Aorta (tissue), 5 donors: ENCODE data around the gene FMNL1. TPM values are rescaled to one million over a fixed set of nuclear protein-coding genes. Genes with fewer than 3 reads are reported as not detected.
A peak's percentile ranks its signal among the peaks of the same experiment; 100 is the strongest.

Experiments
- ATAC-seq: fragments of 200-7000 bp; cut with Tn5 transposase; one replicate; pipeline ENCODE4 v1.9.1; 2022; ENCODE audit warnings: moderate library complexity; ENCODE audit not compliant: low FRiP score
- DNase-seq, 2 donors: peaks; one replicate each; pipeline ENCODE4 v3.0.0-alpha.2; 2020
- H3K27ac ChIP-seq, 2 donors: one replicate each; pipeline ENCODE4 v1.5.1; 2013; ENCODE audit warnings: low read length in 2 of 2, mild to moderate bottlenecking in 2 of 2, moderate library complexity in 2 of 2, control low read depth in 1 of 2, inconsistent platforms in 1 of 2, low read depth in 1 of 2
- H3K27me3 ChIP-seq, 2 donors: one replicate each; pipeline ENCODE4 v1.6.1; 2013; ENCODE audit warnings: control low read depth in 1 of 2, low read length in 1 of 2, mild to moderate bottlenecking in 1 of 2, moderate library complexity in 1 of 2; ENCODE audit not compliant: insufficient read depth in 2 of 2, control insufficient read depth in 1 of 2
- H3K36me3 ChIP-seq, 2 donors: one replicate each; pipeline ENCODE4 v1.6.1; 2013; ENCODE audit warnings: control low read depth in 1 of 2, low read length in 1 of 2, mild to moderate bottlenecking in 1 of 2; ENCODE audit not compliant: insufficient read depth in 2 of 2, control insufficient read depth in 1 of 2
- H3K4me1 ChIP-seq, 2 donors: one replicate each; pipeline ENCODE4 v1.6.1; 2013; ENCODE audit warnings: low read length in 2 of 2, control low read depth in 1 of 2, mild to moderate bottlenecking in 1 of 2, moderate library complexity in 1 of 2; ENCODE audit not compliant: insufficient read depth in 2 of 2, control insufficient read depth in 1 of 2
- H3K4me3 ChIP-seq, 2 donors: one replicate each; pipeline ENCODE4 v1.5.1; 2013; ENCODE audit warnings: low read length in 2 of 2, control low read depth in 1 of 2, mild to moderate bottlenecking in 1 of 2
- H3K9me3 ChIP-seq: one replicate; pipeline ENCODE4 v1.6.1; 2013; ENCODE audit warnings: mild to moderate bottlenecking, low read length; ENCODE audit not compliant: control insufficient read depth
- WGBS, 2 donors: extraction: QIAGEN DNeasy Blood & Tissue Kit; methylation state at CpG; one replicate each; pipeline ENCODE4 v1.1.7; 2013; 5-methylcytosine and 5-hydroxymethylcytosine counted together
- intact Hi-C, 2 donors: fragments of 100-400 bp; cut with DNase I; formaldehyde crosslinking; loops; one replicate each; pipeline versions ENCODE4 v1.14.2 to v1.15.0; 2022
- polyA plus RNA-seq, 2 donors: library from polyadenylated mRNA; stranded (reverse); fragments of 200-250 nt; gene quantifications; one replicate each; pipeline ENCODE4 v1.2.3, GENCODE V29; 2013
- total RNA-seq, 2 donors: library from RNA; stranded (reverse); fragmentation: NEBNext Ultra II Directional; extraction: Animal tissue kit (Norgen Biotek cat#: 25700); gene quantifications; one replicate each; pipeline ENCODE4 v1.2.1, GENCODE V29; 2021
- donor health status: healthy with polysubstance abuse.
- donor health status: Bipolar disorder and iron deficiency.
- donor health status: DM: no; HTN: no; CAD: no.
- donor health status: DM: no; HTN: no; CAD: no.
- donor health status: DM: yes; HTN: yes; CAD: no.

FMNL1 gene
- total and polyA plus RNA-seq, 4 donors: 2.2 to 51.7 (median 18.0) TPM

GRCh38 chr17:45276031-45276430, 54.3 kb downstream of the FMNL1 start:
- peaks cover 0 to 2% of the 10 kb centered on the region in 2 donors for H3K4me1 ChIP-seq
- 77 to 79% methylated on average over 6 of the region's 6 CpGs for WGBS, 2 donors
- H3K36me3 ChIP-seq: peaks cover 0 to 3% of the 10 kb centered on the region in 2 donors

GRCh38 chr17:45277216-45277849, 55.6 kb downstream of the FMNL1 start:
- Histone ChIP-seq H3K4me1 (peaks cover 0 to 2% of the 10 kb centered on the region in 2 donors), H3K27ac (peak overlapping the region in 1 of 2 donors; percentile 32), H3K4me3 (no peak overlapping the region), H3K36me3 (peaks cover 0 to 3% of the 10 kb centered on the region in 2 donors), H3K9me3 (no peaks in the 10 kb centered on the region), H3K27me3 (no peaks in the 10 kb centered on the region)
- WGBS, 2 donors: 3 to 6% methylated on average over 16 of the region's 16 CpGs
- peak; percentile 85 for ATAC-seq
- intact Hi-C loops: loop anchor here (1.0 to 5.0 kb wide), 3 partner anchors 39 to 108 kb away; partner anchors contain the start of gene MAP3K14 (in 1 of the 2)
- DNase-seq: peak; percentile 95 to 97

More at GRCh38 chr17:45276031-45276430, 54.3 kb downstream of the FMNL1 start:
- Histone ChIP-seq H3K27ac (no peak overlapping the region), H3K9me3 (no peaks in the 10 kb centered on the region), H3K27me3 (no peaks in the 10 kb centered on the region), H3K4me3 (no peak overlapping the region)
- intact Hi-C loops: loop anchor here in 1 of 2 donors (2.0 to 5.0 kb wide), 2 partner anchors 41 to 59 kb away; partner anchors contain the start of gene MAP3K14
- ATAC-seq (no peak), DNase-seq (no peak)

- Histone ChIP-seq H3K9me3 (no peaks in the 10 kb centered on the region), H3K36me3 (peaks cover 0 to 3% of the 10 kb centered on the region in 2 donors), H3K4me1 (peaks cover 0 to 2% of the 10 kb centered on the region in 2 donors), H3K4me3 (no peak overlapping the region), H3K27ac (peak overlapping the region in 1 of 2 donors; percentile 32), H3K27me3 (no peaks in the 10 kb centered on the region)
- ATAC-seq: peak; percentile 71
- intact Hi-C loops: loop anchor here (1.0 to 5.0 kb wide), 3 partner anchors 39 to 107 kb away; partner anchors contain the start of gene MAP3K14 (in 1 of the 2)
- 4 to 6% methylated on average over 7 of the region's 7 CpGs for WGBS, 2 donors
- DNase-seq: no peak
Observed at GRCh38 chr17:45277992-45278391, 56.3 kb downstream of the FMNL1 start.

GRCh38 chr17:45279898-45280297, 58.2 kb downstream of the FMNL1 start:
- no peaks in the 10 kb centered on the region for H3K9me3 ChIP-seq
- H3K4me1 ChIP-seq: peaks cover 0 to 2% of the 10 kb centered on the region in 2 donors
- no peak for ATAC-seq
- H3K36me3 ChIP-seq: no peaks in the 10 kb centered on the region
- intact Hi-C loops: loop anchor here in 1 of 2 donors (5.0 kb wide), 1 partner anchor 63 kb away; no protein-coding TSS in a partner anchor
- 59 to 68% methylated on average over 3 of the region's 3 CpGs for WGBS, 2 donors
- H3K27ac ChIP-seq: no peak overlapping the region
- DNase-seq: peak in 1 of 2 donors; percentile 11
- no peaks in the 10 kb centered on the region for H3K27me3 ChIP-seq
- no peak overlapping the region for H3K4me3 ChIP-seq

- no peak overlapping the region for H3K27ac ChIP-seq
- H3K4me3 ChIP-seq: no peak overlapping the region
- intact Hi-C loops: no loop called here
- 81 to 82% methylated on average over 21 of the region's 21 CpGs for WGBS, 2 donors
- H3K36me3 ChIP-seq: no peaks in the 10 kb centered on the region
- H3K27me3 ChIP-seq: no peaks in the 10 kb centered on the region
- DNase-seq: peak in 1 of 2 donors; percentile 52
- peaks cover 0 to 2% of the 10 kb centered on the region in 2 donors for H3K4me1 ChIP-seq
- ATAC-seq: no peak
- no peaks in the 10 kb centered on the region for H3K9me3 ChIP-seq
Observed at GRCh38 chr17:45282683-45283644, 61.3 kb downstream of the FMNL1 start.

GRCh38 chr17:45283711-45284110, 62.0 kb downstream of the FMNL1 start:
- Histone ChIP-seq H3K36me3 (no peaks in the 10 kb centered on the region), H3K9me3 (no peaks in the 10 kb centered on the region), H3K4me3 (no peak overlapping the region), H3K27me3 (no peaks in the 10 kb centered on the region), H3K27ac (no peak overlapping the region), H3K4me1 (no peaks in the 10 kb centered on the region)
- intact Hi-C loops: no loop called here
- no peak for ATAC-seq
- WGBS, 2 donors: 94% methylated on average over 10 of the region's 10 CpGs
- DNase-seq: peak in 1 of 2 donors; percentile 70

GRCh38 chr17:45284176-45285140, 62.8 kb downstream of the FMNL1 start:
- no peak overlapping the region for H3K27ac ChIP-seq

GRCh38 chr17:45286286-45286685, 64.6 kb downstream of the FMNL1 start:
- Histone ChIP-seq H3K27ac (no peak overlapping the region), H3K4me3 (no peak overlapping the region), H3K4me1 (no peaks in the 10 kb centered on the region), H3K9me3 (no peaks in the 10 kb centered on the region), H3K27me3 (no peaks in the 10 kb centered on the region), H3K36me3 (peaks cover 0 to 2% of the 10 kb centered on the region in 2 donors)
- DNase-seq (no peak), ATAC-seq (no peak)
- intact Hi-C loops: no loop called here
- 91 to 96% methylated on average over 5 of the region's 5 CpGs for WGBS, 2 donors

More at GRCh38 chr17:45284176-45285140, 62.8 kb downstream of the FMNL1 start:
- DNase-seq (no peak), ATAC-seq (no peak)
- no peaks in the 10 kb centered on the region for H3K36me3 ChIP-seq
- no peaks in the 10 kb centered on the region for H3K27me3 ChIP-seq
- intact Hi-C loops: no loop called here
- H3K4me3 ChIP-seq: no peak overlapping the region
- no peaks in the 10 kb centered on the region for H3K9me3 ChIP-seq
- WGBS, 2 donors: 88 to 89% methylated on average over 21 of the region's 21 CpGs
- H3K4me1 ChIP-seq: no peaks in the 10 kb centered on the region
